ENCODE data around the gene CCDC170.
A peak's percentile ranks its signal among the peaks of the same experiment; 100 is the strongest.

The CCDC170 gene

DNA sequence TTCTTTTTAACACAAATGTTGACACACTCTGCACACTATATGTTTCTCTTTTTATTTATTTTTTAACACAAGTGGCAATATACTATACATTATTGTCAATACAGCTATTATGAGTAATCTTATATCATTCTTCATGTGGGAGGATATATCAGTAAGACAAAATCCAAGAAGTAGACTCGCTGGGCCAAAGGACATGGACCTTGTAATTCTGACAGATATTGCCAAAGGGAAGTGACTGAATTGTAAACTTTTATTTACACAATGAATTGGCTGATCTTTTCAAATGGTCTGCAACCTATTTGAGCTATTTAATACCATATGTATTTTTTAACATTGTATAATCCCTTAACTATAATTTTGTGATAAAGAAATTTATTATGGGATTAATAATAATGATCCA lies 56.0 kb downstream of the CCDC170 start:
- FAIRE-seq, result no peak

DNA sequence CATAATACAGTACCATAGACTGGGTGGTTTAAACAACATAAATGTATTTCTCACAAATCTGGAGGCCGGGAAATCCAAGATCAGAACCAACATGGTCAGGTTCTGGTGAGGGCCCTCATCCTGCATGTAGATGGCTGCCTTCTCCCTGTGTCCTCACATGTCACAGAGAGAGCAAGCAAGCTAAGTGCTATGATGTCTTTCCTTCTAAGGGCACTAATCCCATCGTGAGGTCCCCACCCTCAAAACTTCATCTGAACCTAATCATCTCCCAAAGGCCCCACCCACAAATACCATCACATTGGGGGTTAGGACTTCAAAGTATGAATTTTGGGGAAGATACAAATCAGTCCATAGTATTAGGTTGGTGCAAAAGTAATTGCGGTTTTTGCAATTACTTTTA lies 56.8 kb downstream of the CCDC170 start:
- no peak for FAIRE-seq

DNA sequence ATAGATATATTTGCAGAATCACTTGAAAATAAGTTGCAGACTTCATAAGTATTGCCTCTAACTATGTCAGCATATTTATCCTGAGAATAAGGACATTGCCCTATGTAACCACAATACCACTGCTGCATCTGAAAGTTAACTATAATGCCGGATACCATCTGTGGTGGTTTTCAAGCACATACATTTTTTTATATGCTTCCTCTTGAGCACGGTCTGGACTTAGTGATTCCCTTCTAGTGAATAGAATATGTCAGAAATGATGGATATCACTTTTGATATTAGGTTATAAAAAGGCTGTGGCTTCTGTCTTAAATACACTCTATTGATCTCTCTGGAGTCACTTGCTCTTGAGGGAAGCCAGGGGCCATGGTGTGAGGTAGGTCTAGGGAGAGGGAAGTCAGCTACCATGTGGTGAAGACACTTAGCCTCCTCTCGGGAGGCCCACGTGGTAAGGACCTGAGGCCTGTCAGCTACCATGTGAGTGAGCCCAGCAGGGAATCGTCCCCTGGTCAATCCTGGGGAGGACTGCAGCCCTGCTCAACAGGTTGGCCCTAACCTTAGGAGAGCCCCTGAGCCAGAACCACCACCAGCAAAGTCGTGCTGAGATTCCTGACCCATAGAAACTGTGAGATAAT lies 57.5 kb downstream of the CCDC170 start:
- FAIRE-seq, result no peak

DNA sequence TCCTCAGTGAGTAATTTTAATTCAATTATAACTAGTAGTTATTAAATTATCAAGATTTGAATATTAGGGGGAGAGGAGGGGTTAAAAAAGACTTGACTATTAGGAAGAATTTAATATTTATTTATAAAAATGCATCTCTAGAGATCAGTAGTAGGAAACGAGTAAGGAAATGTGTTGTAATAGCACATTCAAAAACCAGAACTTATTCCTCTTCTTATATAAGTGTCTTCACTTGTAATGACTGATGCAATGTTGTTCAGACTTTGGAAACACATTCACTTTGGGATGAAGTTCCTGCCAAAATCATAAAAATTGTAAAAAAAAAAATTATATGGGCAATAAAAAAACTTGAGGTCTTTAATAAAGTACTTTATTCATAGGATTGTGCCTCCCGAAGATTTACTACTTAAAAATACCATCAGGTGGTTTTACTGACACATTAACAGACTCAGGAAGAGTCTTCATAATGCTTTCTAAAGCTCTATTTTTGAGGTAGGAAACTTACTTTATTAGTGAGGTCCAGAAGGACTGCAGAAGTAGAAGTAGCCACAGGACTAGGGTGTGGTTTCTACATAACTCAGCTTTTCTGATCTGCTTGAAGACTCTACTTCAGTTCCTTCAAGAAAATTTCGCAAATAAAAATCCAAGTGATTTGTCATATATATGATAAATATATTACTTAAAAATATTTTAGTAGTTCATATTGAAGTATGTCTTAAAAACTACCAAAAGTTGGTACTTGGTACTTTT lies 59.8 kb downstream of the CCDC170 start:
- peak; percentile 15 for FAIRE-seq

DNA sequence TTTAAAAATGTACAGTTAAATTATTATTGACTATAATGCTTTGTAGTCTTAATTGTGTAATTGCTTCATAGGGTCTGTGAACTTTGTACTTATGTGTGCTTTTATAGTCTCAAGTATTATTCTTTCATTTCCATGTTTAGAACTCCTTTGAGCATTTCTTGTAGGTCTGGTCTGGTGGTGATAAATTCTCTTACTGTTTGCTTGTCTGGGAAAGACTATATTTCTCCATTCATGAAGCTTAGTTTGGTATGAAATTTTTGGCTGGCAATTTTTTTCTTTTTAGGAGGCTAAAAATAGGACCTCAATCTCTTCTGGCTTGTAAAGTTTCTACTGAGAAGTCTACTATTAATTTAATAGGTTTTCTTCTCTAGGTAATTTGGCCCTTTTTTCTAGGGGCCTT lies 67.4 kb downstream of the CCDC170 start:
- FAIRE-seq, result no peak

DNA sequence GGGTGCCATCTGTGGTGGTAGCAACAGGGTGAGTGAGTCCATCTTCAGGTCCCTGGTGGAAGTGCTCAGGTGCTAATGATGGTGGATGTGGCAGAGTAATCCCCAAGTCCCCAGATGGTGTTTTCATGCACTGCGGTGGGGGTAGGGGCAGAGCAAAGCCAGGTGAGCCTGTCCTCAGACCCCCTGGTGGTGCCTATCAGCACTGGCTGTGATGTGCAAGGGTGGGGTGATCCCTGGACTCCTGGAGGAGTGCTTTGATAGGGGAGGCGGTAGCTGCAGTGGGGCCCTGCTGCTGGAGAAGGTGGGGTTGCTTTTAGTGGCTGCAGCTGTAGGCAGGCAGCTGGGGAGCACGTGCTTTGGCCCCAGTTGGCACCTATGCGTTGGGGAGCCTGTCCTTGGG lies 70.8 kb downstream of the CCDC170 start:
- no peak for FAIRE-seq

DNA sequence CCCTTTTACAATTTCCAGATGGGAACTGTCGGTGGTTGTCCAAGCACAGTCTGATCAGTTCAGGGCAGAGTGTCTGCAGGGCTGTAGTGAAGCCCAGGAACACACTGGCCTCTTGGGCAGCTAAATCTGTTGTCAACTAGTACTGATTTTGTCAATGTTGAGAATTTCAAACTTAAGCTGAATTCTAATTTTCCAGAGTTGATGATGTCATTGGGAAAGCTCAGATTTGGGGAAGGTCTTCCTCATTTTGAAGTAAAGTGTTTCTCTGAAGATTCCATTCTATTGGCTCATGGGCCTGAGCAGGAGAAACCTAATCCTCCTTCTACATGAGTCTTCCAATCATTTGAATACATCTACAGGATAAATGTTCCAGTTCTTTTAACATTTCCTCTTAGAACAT lies 72.1 kb downstream of the CCDC170 start:
- FAIRE-seq, result no peak

DNA sequence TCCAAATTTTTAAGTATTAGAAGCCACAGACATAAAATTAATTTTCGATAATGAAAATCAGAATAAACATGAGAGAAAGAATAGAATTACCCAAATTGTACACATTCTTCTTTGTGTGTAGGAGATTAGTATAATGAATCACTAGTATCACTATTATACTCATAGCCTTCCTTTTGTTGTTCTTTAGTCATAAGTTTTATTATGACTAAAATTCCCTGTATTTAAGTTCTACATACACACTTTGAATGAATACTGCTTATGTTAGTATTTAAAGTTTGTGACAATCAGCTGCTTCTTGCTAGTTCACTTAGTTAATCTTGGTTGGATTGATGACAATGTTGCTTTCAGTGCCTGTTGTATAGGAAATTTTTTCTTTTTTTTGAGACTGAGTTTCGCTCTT lies 72.7 kb downstream of the CCDC170 start:
- FAIRE-seq, result no peak

DNA sequence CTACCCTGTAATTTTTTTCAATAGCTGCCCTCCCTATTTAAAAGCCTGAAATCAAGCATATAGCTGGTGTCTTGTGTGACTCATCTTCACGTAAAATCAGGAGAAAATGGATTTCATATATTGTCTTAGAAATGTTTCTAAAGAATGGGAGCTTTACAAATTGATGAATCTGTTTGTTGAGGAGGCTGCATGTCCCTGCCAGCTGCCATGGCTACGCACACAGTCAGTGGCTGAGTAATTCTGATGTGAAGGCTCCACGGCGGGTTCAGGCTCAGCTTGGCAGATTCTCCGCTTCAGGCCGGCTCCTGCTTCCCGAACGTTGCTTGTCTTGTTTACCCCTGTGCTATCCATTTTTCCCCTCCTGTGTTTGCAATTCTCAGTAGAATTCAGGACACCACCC lies 82.8 kb downstream of the CCDC170 start:
- FAIRE-seq, result no peak

DNA sequence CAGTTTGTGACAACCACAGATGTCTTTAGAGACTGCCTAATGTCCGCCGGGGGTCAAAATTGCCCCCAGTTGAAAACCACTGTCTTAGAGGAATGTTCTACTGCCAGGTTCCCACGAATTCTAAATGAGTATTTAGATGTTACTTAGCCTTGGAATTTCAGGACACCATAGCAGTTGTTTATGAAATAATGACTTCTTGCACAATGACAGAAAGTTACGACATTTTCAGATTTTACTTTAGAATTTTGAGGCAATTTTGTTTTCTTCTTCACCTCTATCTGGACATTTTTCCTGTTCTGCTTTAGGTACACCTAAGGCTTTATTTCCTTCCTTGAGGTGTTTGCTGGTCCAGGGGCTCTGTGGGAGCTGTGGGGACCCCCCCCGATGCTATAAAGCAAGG lies 83.4 kb downstream of the CCDC170 start:
- FAIRE-seq, result no peak

DNA sequence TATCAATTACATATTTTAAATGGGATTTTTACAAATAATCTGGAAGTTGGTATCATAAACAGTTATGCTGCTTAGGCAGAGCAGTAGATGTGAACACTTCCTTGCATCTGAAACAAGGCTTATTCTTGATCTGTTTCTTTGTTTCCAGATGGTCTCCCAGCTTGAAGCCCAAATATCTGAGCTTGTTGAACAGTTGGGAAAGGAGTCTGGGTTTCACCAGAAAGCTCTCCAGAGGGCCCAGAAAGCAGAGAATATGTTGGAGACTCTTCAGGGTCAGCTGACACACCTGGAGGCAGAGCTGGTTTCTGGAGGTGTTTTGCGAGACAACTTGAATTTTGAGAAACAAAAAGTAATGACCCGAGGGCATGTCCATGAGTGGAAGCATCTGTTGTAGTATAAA lies 91.9 kb downstream of the CCDC170 start:
- FAIRE-seq, result no peak

DNA sequence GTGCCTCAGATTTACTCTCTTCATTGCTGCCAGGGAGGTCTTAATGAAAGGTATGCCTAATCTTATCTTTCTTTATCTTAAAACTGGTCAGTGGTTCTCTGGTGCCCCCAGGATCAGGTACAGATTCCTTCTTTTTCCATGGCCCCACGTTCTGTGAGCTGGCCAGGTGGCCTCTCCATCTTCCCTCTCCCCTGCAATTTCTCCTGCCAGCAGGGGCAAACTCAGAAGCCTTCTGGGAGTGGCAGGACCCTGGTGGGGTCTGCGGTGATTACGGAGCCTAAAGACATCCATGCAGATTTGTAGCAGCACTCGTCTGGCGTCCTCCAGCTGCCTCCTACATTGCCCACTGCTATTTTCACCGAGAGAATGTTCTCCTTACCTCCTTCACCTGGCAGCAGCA lies 95.8 kb downstream of the CCDC170 start:
- no peak for FAIRE-seq

DNA sequence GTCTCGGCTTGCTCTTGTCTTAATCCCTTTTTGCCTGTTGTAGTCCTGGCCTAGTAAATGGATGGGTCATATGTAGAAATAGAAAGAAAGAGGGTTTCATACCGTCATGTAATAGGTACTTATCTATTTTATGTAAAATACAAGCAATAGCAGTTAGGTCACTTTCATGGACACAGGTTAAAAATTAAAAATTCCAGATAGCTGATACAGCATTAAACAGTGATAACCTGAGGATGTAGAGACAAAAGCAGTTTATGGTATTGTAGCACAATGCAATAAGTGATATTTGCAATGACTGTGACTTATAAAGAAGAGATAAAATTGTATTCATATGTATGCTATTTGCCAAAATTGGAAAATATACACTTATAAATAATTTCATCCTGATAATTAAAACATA lies 96.9 kb downstream of the CCDC170 start:
- no peak for FAIRE-seq

DNA sequence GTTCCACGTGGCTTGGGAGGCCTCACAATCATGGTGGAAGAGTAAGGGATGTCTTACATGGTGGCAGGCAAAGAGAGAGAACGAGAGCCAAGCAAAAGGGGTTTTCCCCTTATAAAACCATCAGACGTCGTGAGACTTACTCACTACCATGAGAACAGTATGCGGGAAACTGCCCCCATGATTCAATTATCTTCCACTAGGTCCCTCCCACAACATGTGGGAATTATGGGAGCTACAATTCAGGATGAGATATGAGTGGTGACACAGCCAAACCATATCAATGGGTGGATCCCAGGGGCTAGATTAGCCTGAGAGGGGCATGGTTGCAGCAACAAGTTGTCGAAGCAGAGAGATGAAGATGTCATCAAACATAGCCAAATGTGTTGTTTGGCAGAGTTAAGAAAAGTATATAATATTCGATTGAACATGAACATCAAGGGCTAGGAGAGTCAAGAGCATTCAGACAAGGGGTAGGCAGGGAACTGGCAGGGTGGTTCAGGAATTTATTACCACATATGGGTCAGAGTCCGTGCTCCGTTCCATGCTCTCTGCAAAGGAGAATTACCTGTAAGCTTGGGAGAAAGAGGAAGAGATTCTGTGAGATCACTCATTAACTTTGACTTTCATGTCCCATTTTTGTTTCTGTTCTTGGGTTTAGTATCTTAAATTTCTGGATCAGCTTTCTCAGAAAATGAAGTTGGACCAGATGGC lies 98.8 kb downstream of the CCDC170 start:
- no peak for FAIRE-seq

DNA sequence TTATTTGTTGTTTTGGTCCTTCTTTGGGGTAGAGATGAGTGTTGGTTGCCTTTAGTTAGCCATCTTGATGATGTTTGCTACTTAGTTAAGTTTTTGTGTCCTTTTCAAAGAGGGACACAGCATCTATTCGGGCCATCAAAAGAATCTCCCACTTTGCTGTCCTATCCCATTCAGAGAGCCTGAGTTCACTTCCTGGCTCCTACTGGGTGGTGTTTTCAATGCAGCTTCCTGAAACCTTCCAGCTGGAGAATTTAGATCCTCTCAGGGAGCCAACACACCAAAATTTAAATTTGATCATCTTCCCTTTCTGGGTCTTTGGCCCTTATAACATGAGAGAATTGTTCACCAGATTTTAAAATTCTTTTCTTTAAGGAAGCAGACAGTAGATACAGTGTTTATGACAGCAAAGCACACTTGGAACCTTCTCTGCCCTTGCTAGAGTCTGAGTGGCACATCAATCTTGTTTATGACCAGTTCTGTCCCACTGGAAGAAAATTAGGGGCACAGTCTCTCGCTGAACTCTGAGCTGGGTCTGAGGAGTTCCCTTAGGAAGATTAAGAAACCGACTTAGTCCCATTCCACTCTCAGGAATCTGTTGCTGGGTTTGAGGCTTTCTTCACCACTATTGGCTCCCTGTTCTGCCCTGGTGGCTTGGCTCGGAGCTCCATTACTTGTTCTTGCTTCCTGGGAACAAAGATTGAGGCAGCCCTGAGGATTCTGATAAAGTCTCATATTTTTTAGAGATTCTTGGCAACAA lies 115.5 kb downstream of the CCDC170 start:
- no peak for FAIRE-seq

DNA sequence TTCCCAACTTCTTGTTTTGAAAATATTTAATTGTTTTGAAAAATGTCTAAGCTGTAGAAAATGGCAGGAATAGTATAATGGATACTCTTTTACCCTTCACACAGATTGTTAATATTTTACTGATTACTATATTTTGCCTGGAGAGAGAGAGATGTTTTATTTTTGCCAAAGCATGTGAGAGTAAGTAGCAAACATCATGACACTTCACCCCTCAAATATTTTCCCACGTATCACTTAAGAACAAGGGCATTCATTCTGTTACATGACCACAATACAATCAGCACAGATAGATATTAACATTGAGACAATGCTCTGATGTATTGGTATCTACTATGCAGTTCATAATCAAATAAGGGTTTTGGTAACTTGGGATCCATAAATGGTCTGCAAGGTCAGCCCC lies 116.5 kb downstream of the CCDC170 start:
- FAIRE-seq, result no peak

DNA sequence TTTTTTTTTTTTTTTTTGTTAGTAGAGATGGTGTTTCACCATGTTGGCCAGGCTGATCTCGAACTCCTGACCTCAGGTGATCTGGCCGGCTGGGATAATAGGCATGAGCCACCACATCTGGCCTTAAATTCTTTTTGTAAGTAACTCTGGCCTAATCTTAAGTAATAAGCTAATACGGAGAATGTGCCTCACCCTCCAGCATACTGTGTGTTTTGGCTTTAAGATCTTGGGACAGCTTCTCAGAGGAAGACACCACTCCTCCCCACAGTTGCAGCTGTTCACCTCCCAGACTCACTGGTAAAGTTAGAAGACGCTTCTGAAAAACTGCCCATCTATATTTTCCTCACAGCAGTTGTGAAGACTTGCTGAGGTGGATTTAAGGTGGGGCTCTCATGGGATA lies 120.8 kb downstream of the CCDC170 start:
- no peak for FAIRE-seq

DNA sequence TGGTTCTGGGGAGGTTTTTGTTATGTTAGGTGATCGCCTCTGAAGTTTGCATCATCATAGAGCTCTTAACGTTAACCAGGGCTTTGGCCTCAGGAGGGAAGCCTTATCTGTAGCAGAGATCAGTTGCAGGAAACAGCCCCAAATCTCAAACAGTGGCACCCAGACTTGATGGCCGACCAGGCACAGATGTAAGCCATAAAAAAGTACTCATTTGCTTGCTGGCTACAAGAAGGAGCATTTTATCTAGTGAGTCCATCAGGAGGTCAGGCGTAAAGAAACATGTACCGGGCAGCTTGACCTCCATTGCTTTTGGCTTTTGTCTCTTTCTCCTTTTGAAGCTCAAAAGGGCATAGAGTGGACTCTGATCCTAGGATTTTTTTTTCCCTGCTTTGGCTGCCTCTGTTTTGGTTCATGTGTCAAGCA lies 122.3 kb downstream of the CCDC170 start:
- FAIRE-seq, result peak; percentile 98

DNA sequence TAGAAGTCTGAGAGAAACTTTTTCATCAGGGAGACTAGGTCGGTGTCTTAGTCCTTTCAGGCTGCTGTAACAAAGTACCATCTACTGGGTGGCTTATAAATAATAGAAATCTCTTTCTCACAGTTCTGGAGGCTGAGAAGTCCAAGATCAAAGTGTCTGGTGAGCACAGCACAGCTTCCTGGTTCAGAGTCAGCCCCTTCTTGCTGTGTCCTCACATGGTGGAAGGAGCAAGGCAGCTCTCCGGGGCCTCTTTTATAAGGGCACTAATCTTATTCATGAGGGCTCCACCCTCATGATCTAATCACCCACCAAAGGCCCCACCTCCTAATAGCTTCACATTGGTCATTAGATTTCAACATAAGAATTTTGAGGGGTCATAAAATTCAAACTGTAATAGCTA lies 122.8 kb downstream of the CCDC170 start:
- no peak for FAIRE-seq

DNA sequence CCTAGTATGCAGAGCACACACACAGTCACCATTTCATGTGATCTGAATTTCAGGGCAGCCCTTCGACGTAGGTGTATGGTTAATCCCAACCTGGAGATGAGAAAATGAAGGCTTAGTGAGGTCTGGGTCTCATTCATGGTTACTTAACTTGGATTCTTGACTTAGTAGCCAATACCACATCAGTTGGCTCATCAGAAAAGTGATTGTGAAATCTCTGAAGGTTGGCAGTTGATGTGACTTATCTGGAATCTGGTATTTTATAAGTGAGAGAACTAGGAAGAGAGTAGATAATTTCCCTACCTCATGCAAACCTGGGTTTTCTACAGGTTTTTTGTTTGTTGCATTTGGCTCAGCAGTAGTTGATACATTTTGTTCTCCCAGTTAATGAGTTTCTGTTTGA lies 123.7 kb downstream of the CCDC170 start:
- no peak for FAIRE-seq

DNA sequence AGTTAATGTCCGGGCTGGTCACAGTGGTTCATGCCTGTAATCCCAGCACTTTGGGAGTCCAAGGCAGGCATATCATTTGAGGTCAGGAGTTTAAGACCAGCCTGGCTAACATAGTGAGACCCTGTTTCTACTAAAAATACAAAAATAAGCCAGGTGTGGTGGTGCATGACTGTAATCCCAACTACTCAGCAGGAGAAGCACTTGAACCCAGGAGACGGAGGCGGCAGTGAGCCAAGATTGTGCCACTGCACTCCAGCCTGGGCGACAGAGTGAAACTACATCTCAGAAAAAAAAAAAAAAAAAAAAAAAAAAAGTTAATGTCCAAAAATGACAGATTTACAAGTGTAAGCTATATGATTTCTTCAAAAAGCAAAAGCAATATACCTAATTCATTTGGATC lies 124.9 kb downstream of the CCDC170 start:
- no peak for FAIRE-seq

DNA sequence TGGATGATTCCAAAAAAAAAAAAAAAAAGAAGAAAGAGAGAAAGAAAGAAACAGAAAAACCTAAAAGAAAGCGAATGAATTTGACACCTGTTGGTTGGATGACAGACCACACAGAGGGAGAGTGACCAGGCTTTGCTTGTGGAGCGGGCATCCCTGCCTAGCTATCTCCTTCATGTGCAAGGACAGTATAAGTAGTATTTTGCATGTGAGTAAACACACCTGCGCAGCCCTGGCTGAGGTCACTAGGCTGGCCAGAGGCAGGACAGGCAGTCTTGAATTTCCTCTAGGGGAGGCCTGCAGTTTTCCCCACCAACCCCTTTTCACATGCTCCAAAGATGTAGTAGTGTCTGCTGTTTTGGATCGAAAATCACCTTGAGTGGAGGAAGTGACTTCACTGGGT lies 126.4 kb downstream of the CCDC170 start:
- FAIRE-seq, result no peak

DNA sequence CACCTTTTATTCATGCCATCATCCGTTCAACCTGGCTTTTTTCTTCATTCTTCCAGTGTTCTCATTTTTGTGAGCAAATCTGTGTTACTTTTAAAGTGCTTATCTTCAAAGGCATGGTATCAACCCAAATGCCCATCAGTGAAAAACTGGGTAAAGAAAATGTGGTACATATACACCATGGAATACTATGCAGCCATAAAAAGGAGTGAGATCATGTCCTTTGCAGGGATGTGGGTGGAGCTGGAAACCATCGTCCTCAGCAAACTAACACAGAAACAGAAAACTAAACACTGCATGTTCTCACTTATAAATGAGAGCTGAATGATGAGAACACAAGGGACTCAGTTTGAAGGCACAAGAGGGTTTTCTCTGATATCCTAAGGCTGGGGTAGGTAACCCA lies 130.3 kb downstream of the CCDC170 start:
- FAIRE-seq, result no peak

Data from endometrium (tissue), 2 donors.